MM.1S (cell line): Measurements from ENCODE around the gene MYLK2.

Experiments
- CTCF ChIP-seq: fragments of 300-600 bp; sonication (generic); IDR thresholded peaks from 2 replicates; pipeline ENCODE4 v1.5.1; 2016; ENCODE audit warnings: antibody characterized with exemption, low read length, mixed read lengths
- EZH2 ChIP-seq: fragments of 300-600 bp; sonication (generic); optimal IDR thresholded peaks from 2 replicates; pipeline ENCODE3; 2017; ENCODE audit warnings: low read depth, mild to moderate bottlenecking, antibody characterized with exemption, low read length, mixed read lengths

DNA sequence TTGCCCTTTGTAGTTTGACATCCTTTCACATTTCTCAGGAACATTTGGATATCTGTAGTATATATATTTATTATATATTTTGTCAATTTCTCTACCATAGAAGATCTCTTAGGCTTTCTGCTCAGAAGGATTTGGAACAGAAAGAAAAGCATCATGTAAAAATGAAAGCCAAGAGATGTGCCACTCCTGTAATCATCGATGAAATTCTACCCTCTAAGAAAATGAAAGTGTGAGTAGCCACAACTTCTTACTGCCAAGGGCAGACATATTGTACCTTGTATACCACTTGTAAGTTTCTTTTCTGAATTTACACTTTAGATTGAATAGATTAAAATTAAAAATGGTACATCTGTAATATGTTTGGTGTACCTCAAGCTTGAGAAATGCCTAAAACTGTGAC, 48.9 kb upstream of the MYLK2 start:
- TF ChIP-seq CTCF (no peak), EZH2 (no peak)
